ENCODE results near the gene LAMB3. TPM values are rescaled to one million over a fixed set of nuclear protein-coding genes. Genes with fewer than 3 reads are reported as not detected.

The LAMB3 gene
- total RNA-seq, 4 donors from 2014 or later: 47.2 to 147 (median 126) TPM

Other genes with a start within 250 kb of the LAMB3 start
- not detected for gene CAMK1G, start 68.7 kb downstream of the LAMB3 start, total RNA-seq
- gene G0S2, start 23.0 kb upstream of the LAMB3 start, total RNA-seq: 10 to 100 TPM in 2 of 4 donors, 1 to 10 TPM in 2; 1.8 to 84.2 (median 26.9) TPM
- gene HSD11B1, start 52.4 kb upstream of the LAMB3 start, total RNA-seq: 1 to 10 TPM in 3 of 4 donors, not detected in 1; 1.5 to 3.7 (median 2.6) TPM
- 10 to 100 TPM in 2 of 4 donors, 1 to 10 TPM in 2; 2.3 to 17.6 (median 6.8) TPM for gene TRAF3IP3, start 103.6 kb upstream of the LAMB3 start, total RNA-seq
- 1 to 10 TPM in 2 of 4 donors, under 1 TPM in 1, not detected in 1; 0.20 to 2.7 (median 2.4) TPM for gene C1orf74, start 132.1 kb upstream of the LAMB3 start, total RNA-seq
- gene IRF6, start 153.7 kb upstream of the LAMB3 start, total RNA-seq: 10 to 100 TPM; 26.1 to 78.0 (median 44.4) TPM
- gene UTP25, start 175.5 kb upstream of the LAMB3 start, total RNA-seq: 10 to 100 TPM in 1 of 4 donors, 1 to 10 TPM in 3; 1.1 to 13.7 (median 6.1) TPM

All from transverse colon (tissue), 4 donors.